PC-3 (cell line): ENCODE results near the gene WDR62. TPM values are rescaled to one million over a fixed set of nuclear protein-coding genes. Genes with fewer than 3 reads are reported as not detected.

ENCODE experiments used
- ATAC-seq: fragments of 200-7000 bp; cut with Tn5 transposase; 2 replicates; pipeline ENCODE4 v1.9.1; 2020; ENCODE audit warnings: mild to moderate bottlenecking, moderate library complexity
- BruUV-seq: library from RNA; stranded (reverse); fragments of 400-500 nt; replicated peaks from 2 replicates; lab custom pipeline; 2021; lab: Mats Ljungman, UMichigan
- CTCF ChIA-PET: fragments of 300-600 bp; sonication (Branson Sonifier 250); formaldehyde crosslinking; loops from one replicate; lab custom pipeline; 2022; ENCODE audit warnings: antibody characterized with exemption; lab: Charles Lee
- POLR2A ChIA-PET: fragments of 300-600 bp; sonication (Branson Sonifier 250); formaldehyde crosslinking; loops from one replicate; lab custom pipeline; 2022; ENCODE audit warnings: antibody characterized with exemption; ENCODE audit not compliant: unreplicated experiment; lab: Charles Lee
- DNase-seq: peaks from one replicate; pipeline ENCODE4 v3.0.0-alpha.2; 2015
- H2AFZ ChIP-seq: fragments of 300-600 bp; sonication (generic); 2 replicates; pipeline ENCODE4 v1.6.0; 2016; ENCODE audit warnings: antibody characterized with exemption, low read length
- H3F3A ChIP-seq: fragments of 300-600 bp; sonication (generic); one replicate; pipeline ENCODE4 v1.6.0; 2017; ENCODE audit warnings: antibody characterized with exemption, low read length, control low read depth, mild to moderate bottlenecking; ENCODE audit not compliant: unreplicated experiment
- H3K27ac ChIP-seq: fragments of 300-600 bp; sonication (generic); 2 replicates; pipeline ENCODE4 v1.5.1; 2016; ENCODE audit warnings: mild to moderate bottlenecking, low read length
- H3K27me3 ChIP-seq: fragments of 300-600 bp; sonication (generic); 2 replicates; pipeline ENCODE4 v1.6.1; 2016; ENCODE audit warnings: low read length, mixed read lengths
- H3K36me3 ChIP-seq: fragments of 300-600 bp; sonication (generic); 2 replicates; pipeline ENCODE4 v1.6.1; 2016; ENCODE audit warnings: low read depth, mixed run types, low read length, mixed read lengths
- H3K4me1 ChIP-seq: fragments of 300-600 bp; sonication (generic); 2 replicates; pipeline ENCODE4 v1.5.1; 2016; ENCODE audit warnings: low read length; ENCODE audit not compliant: insufficient read depth
- H3K4me2 ChIP-seq: fragments of 300-600 bp; sonication (generic); 2 replicates; pipeline ENCODE4 v1.6.0; 2016; ENCODE audit warnings: low read length
- H3K4me3 ChIP-seq: fragments of 300-600 bp; sonication (generic); 2 replicates; pipeline ENCODE4 v1.5.1; 2016; ENCODE audit warnings: mild to moderate bottlenecking, low read length, mixed read lengths
- H3K79me2 ChIP-seq: fragments of 300-600 bp; sonication (generic); 2 replicates; pipeline ENCODE4 v1.6.1; 2017; ENCODE audit warnings: low read length, mixed read lengths
- H3K9ac ChIP-seq: fragments of 300-600 bp; sonication (generic); 2 replicates; pipeline ENCODE4 v1.6.0; 2016; ENCODE audit warnings: mild to moderate bottlenecking, low read length
- H3K9me2 ChIP-seq: fragments of 300-600 bp; sonication (generic); replicated peaks from 2 replicates; pipeline ENCODE4 v1.6.1; 2016; ENCODE audit warnings: mixed run types, low read length, mixed read lengths
- H3K9me3 ChIP-seq: fragments of 300-600 bp; sonication (generic); 2 replicates; pipeline ENCODE4 v1.6.1; 2016; ENCODE audit warnings: low read length, mixed read lengths
- H4K20me1 ChIP-seq: fragments of 300-600 bp; sonication (generic); 2 replicates; pipeline ENCODE4 v1.6.1; 2016; ENCODE audit warnings: low read length, mixed read lengths
- EZH2 ChIP-seq: fragments of 300-600 bp; sonication (generic); IDR thresholded peaks from one replicate; pipeline ENCODE4 v1.6.1; 2017; ENCODE audit warnings: antibody characterized with exemption, mild to moderate bottlenecking, low read length; ENCODE audit not compliant: unreplicated experiment
- EZH2phosphoT487 ChIP-seq: fragments of 300-600 bp; sonication (generic); IDR thresholded peaks from 2 replicates; pipeline ENCODE4 v1.6.1; 2018; ENCODE audit warnings: mild to moderate bottlenecking, antibody characterized with exemption, low read length, borderline replicate concordance
- intact Hi-C: fragments of 100-400 bp; cut with micrococcal nuclease; formaldehyde crosslinking; loops from 2 replicates; pipeline ENCODE4 v1.9.0; 2023
- total RNA-seq: library from RNA; depleted of rRNA; stranded (reverse); fragments of >200 nt; gene quantifications from 2 replicates; pipeline ENCODE4 v1.2.3, GENCODE V29; 2014
- TF ChIP-seq, protein P1 (sequence below): fragments of 300-600 bp; sonication (generic); conservative IDR thresholded peaks from 2 replicates; pipeline ENCODE4 v1.5.1; 2017; ENCODE audit warnings: antibody characterized with exemption, low read depth, mild to moderate bottlenecking, low read length

The WDR62 gene
- total RNA-seq, 1 experiment from 2014 or later, result 13.9 TPM

- ChIA-PET CTCF (no interaction called here), POLR2A (no interaction called here)
- Histone ChIP-seq H3K9me3 (no peaks in the 10 kb centered on the region), H3K27me3 (no peaks in the 10 kb centered on the region), H3K9ac (peak overlapping the region; percentile 79), H4K20me1 (no peaks in the 10 kb centered on the region), H3K36me3 (no peaks in the 10 kb centered on the region), H3K9me2 (no peaks in the 10 kb centered on the region), H2AFZ (peak overlapping the region; percentile 95), H3K4me3 (peak overlapping the region; percentile 73), H3K79me2 (peaks cover 28% of the 10 kb centered on the region), H3K4me2 (peak overlapping the region; percentile 96), H3K4me1 (peaks cover 18% of the 10 kb centered on the region; the same call in 1 of the 2 replicates), H3K27ac (peak overlapping the region; percentile 66), H3F3A (no peaks in the 10 kb centered on the region)
- TSS peak; percentile 64 for BruUV-seq
- intact Hi-C loops, result loop anchor here (2.0 kb wide), 1 partner anchor 53 kb away; no protein-coding TSS in a partner anchor
- TF ChIP-seq, protein P1, sequence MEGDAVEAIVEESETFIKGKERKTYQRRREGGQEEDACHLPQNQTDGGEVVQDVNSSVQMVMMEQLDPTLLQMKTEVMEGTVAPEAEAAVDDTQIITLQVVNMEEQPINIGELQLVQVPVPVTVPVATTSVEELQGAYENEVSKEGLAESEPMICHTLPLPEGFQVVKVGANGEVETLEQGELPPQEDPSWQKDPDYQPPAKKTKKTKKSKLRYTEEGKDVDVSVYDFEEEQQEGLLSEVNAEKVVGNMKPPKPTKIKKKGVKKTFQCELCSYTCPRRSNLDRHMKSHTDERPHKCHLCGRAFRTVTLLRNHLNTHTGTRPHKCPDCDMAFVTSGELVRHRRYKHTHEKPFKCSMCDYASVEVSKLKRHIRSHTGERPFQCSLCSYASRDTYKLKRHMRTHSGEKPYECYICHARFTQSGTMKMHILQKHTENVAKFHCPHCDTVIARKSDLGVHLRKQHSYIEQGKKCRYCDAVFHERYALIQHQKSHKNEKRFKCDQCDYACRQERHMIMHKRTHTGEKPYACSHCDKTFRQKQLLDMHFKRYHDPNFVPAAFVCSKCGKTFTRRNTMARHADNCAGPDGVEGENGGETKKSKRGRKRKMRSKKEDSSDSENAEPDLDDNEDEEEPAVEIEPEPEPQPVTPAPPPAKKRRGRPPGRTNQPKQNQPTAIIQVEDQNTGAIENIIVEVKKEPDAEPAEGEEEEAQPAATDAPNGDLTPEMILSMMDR, result peak; percentile 30; the same call in 1 of the 2 replicates
- TF ChIP-seq EZH2phosphoT487, result no peak
- no peak for TF ChIP-seq EZH2
- ATAC-seq, result peak; percentile 9
- peak; percentile 25 for DNase-seq
Observed at GRCh38 chr19:36113894-36114720, 59.4 kb downstream of the WDR62 start.

DNA sequence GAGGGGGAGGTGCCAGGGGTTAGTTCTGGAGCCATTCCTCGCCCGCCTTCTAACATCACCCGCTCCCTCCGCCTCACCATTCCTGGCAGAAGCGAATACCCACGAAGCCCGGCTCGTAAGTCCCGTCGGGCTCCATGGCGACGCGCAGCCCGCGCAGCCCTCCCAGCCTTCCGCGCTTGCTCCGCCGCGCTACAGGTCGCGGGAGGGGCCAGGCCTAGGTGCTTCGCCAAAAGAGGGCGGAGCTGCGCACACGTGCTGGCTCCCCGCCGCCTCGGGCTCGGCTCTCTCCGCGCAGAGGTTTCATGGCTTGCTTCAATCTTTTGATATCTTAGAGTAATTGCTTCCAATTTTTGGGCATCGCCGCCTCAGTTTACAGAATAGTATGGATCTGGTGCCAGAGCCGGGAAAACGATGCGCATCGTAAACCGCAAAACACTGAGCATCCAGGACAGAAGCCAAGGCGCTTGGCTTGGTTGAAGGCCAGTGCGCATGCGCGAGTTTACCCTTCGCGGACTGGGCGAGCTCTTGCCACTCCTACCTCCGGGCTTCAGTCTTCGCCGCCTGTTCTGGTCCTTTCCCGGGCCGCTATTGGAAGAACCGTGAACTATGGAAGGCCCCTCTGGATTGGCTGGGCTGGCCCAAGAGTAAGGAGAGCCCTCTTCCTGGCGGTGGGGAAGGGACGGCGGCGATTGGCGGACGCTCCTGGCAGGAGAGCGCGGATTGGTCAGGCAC, 60.2 kb downstream of the WDR62 start, which contains the start of gene POLR2I:
POLR2I (minus strand) TSS at position 155 of the 732 bp plus-strand sequence; CDS start at position 136, 19 bp downstream.
- TF ChIP-seq EZH2phosphoT487 (no peak), EZH2 (no peak)
- TF ChIP-seq, protein P1, result no peak
- ChIA-PET CTCF (interaction anchor here (0.7 to 1.0 kb wide), 2 partner anchors 59 to 184 kb away, joined by 3 to 5 read pairs; no protein-coding TSS in a partner anchor), POLR2A (interaction anchor here (0.6 to 0.7 kb wide), 3 partner anchors 21 to 44 kb away, joined by 3 to 34 read pairs (median 5); no protein-coding TSS in a partner anchor)
- no peaks in the 10 kb centered on the region for H3K9me3 ChIP-seq
- BruUV-seq, result no TSS peak
- peaks cover 18% of the 10 kb centered on the region; the same call in 1 of the 2 replicates for H3K4me1 ChIP-seq
- peak within 1 kb of the TSS; percentile 66 for H3K27ac ChIP-seq
- H3F3A ChIP-seq, result no peaks in the 10 kb centered on the region
- peak within 1 kb of the TSS; percentile 96 for H3K4me2 ChIP-seq
- H3K27me3 ChIP-seq, result no peaks in the 10 kb centered on the region
- peak within 1 kb of the TSS; percentile 79 for H3K9ac ChIP-seq
- peak within 1 kb of the TSS; percentile 95 for H2AFZ ChIP-seq
- ATAC-seq (peak; percentile 90), DNase-seq (peak; percentile 97)
- H3K9me2 ChIP-seq, result no peaks in the 10 kb centered on the region
- no peaks in the 10 kb centered on the region for H3K36me3 ChIP-seq
- peak within 1 kb of the TSS; percentile 73 for H3K4me3 ChIP-seq
- H4K20me1 ChIP-seq, result no peaks in the 10 kb centered on the region
- intact Hi-C loops, result no loop called here
- H3K79me2 ChIP-seq, result peaks cover 28% of the 10 kb centered on the region
